Endodermal cell (in vitro differentiated cells): ENCODE measurements around the gene ASTN2. TPM values are rescaled to one million over a fixed set of nuclear protein-coding genes. Genes with fewer than 3 reads are reported as not detected.

Experiments
- DNase-seq: peaks from one replicate; pipeline ENCODE4 v3.0.0-alpha.2; 2017
- H3K27ac ChIP-seq: 2 replicates; pipeline ENCODE4 v1.5.1; 2013; ENCODE audit warnings: mild to moderate bottlenecking, low read depth, low read length, moderate library complexity
- H3K27me3 ChIP-seq: 2 replicates; pipeline ENCODE4 v1.6.1; 2013; ENCODE audit warnings: mild to moderate bottlenecking, low read length, moderate library complexity; ENCODE audit not compliant: insufficient read depth, control insufficient read depth, poor library complexity, severe bottlenecking
- H3K36me3 ChIP-seq: 2 replicates; pipeline ENCODE4 v1.7.0; 2013; ENCODE audit warnings: mild to moderate bottlenecking, low read length, moderate library complexity; ENCODE audit not compliant: control insufficient read depth, insufficient read depth
- H3K4me1 ChIP-seq: one replicate; pipeline ENCODE4 v1.7.0; 2013; ENCODE audit warnings: low read length; ENCODE audit not compliant: control insufficient read depth, insufficient read depth
- H3K4me3 ChIP-seq: 2 replicates; pipeline ENCODE4 v1.5.1; 2013; ENCODE audit warnings: mild to moderate bottlenecking, low read length, moderate library complexity
- H3K9ac ChIP-seq: 2 replicates; pipeline ENCODE4 v1.6.1; 2013; ENCODE audit warnings: mild to moderate bottlenecking, low read length, moderate library complexity; ENCODE audit not compliant: poor library complexity, severe bottlenecking; ENCODE audit errors: extremely low read depth
- H3K9me3 ChIP-seq: 2 replicates; pipeline ENCODE4 v1.6.1; 2013; ENCODE audit warnings: mild to moderate bottlenecking, low read length, moderate library complexity; ENCODE audit not compliant: control insufficient read depth
- H3K27ac Mint-ChIP-seq: 2 replicates; pipeline ENCODE4 v1.8.0; 2020; ENCODE audit warnings: mixed read lengths
- H3K27me3 Mint-ChIP-seq: 2 replicates; pipeline ENCODE4 v1.8.0; 2021; ENCODE audit warnings: mild to moderate bottlenecking, mixed read lengths; ENCODE audit not compliant: insufficient read depth
- H3K36me3 Mint-ChIP-seq: 2 replicates; pipeline ENCODE4 v1.8.0; 2020; ENCODE audit warnings: low read depth, mixed read lengths
- H3K4me1 Mint-ChIP-seq: 2 replicates; pipeline ENCODE4 v1.8.0; 2020; ENCODE audit warnings: mixed read lengths
- H3K4me3 Mint-ChIP-seq: 2 replicates; pipeline ENCODE4 v1.8.0; 2020; ENCODE audit warnings: mild to moderate bottlenecking, moderate library complexity, mixed read lengths
- H3K9me3 Mint-ChIP-seq: 2 replicates; pipeline ENCODE4 v1.8.0; 2020; ENCODE audit warnings: mild to moderate bottlenecking, mixed read lengths
- CTCF ChIP-seq: fragments of 200-600 bp; sonication (generic); conservative IDR thresholded peaks from 2 replicates; pipeline ENCODE4 v1.5.0; 2021; ENCODE audit warnings: antibody characterized with exemption, mild to moderate bottlenecking
- WGBS, 2 experiments: methylation state at CpG; one replicate each; pipeline versions ENCODE4 v1.1.5 to v1.1.7; 2013; ENCODE audit warnings: missing lambda C conversion rate in 2 of 2, mixed read lengths in 1 of 2; ENCODE audit not compliant: insufficient coverage in 1 of 2, insufficient read length in 1 of 2; 5-methylcytosine and 5-hydroxymethylcytosine counted together
- total RNA-seq, 2 donors: library from RNA; stranded (reverse); fragmentation: NEBNext Ultra II Directional in 1 of 2; extraction: Animal tissue kit (Norgen Biotek cat#: 25700) in 1 of 2; gene quantifications; 2 replicates in 1 of 2; 3 replicates in 1 of 2; pipeline ENCODE4 v1.2.1, GENCODE V29; 2021

Gene ASTN2
- total RNA-seq, 2 donors from 2014 or later, result 8.9 to 10.4 TPM

- 90 to 100% methylated on average over 2 of the region's 2 CpGs for WGBS, 2 experiments
- no peak overlapping the region for H3K4me3 Mint-ChIP-seq
- H3K27me3 Mint-ChIP-seq, result peaks cover 10% of the 10 kb centered on the region
- no peaks in the 10 kb centered on the region for H3K9me3 ChIP-seq
- H3K9ac ChIP-seq, result no peak overlapping the region
- no peak for DNase-seq
- H3K27ac ChIP-seq, result no peak overlapping the region
- no peaks in the 10 kb centered on the region for H3K4me1 Mint-ChIP-seq
- no peak overlapping the region for H3K4me3 ChIP-seq
- H3K36me3 ChIP-seq, result no peaks in the 10 kb centered on the region
- H3K27ac Mint-ChIP-seq, result no peak overlapping the region
- TF ChIP-seq CTCF, result no peak
- no peaks in the 10 kb centered on the region for H3K4me1 ChIP-seq
- no peaks in the 10 kb centered on the region for H3K36me3 Mint-ChIP-seq
- peaks cover 23% of the 10 kb centered on the region for H3K27me3 ChIP-seq
- no peaks in the 10 kb centered on the region for H3K9me3 Mint-ChIP-seq
Observed at GRCh38 chr9:117305454-117305853, 109.4 kb downstream of the ASTN2 start.

GRCh38 chr9:117304549-117304948 lies 110.3 kb downstream of the ASTN2 start:
- H3K4me1 Mint-ChIP-seq, result no peaks in the 10 kb centered on the region

GRCh38 chr9:117303643-117304230 lies 111.1 kb downstream of the ASTN2 start:
- Histone ChIP-seq H3K27me3 (peaks cover 21% of the 10 kb centered on the region), H3K36me3 (no peaks in the 10 kb centered on the region), H3K9me3 (no peaks in the 10 kb centered on the region), H3K9ac (no peak overlapping the region), H3K4me1 (no peaks in the 10 kb centered on the region), H3K27ac (no peak overlapping the region), H3K4me3 (no peak overlapping the region)
- Mint-ChIP-seq H3K4me3 (no peak overlapping the region), H3K27me3 (peaks cover 12% of the 10 kb centered on the region), H3K27ac (no peak overlapping the region), H3K36me3 (no peaks in the 10 kb centered on the region), H3K9me3 (no peaks in the 10 kb centered on the region), H3K4me1 (no peaks in the 10 kb centered on the region)
- no peak for DNase-seq
- 86 to 95% methylated on average over 3 to 5 of the region's 5 CpGs for WGBS, 2 experiments
- TF ChIP-seq CTCF, result no peak

More at GRCh38 chr9:117304549-117304948, 110.3 kb downstream of the ASTN2 start:
- WGBS, 2 experiments, result 82 to 100% methylated on average over 2 to 5 of the region's 5 CpGs
- Histone ChIP-seq H3K27ac (peak overlapping the region; percentile 58), H3K27me3 (peaks cover 23% of the 10 kb centered on the region), H3K4me1 (no peaks in the 10 kb centered on the region), H3K9ac (no peak overlapping the region), H3K9me3 (no peaks in the 10 kb centered on the region), H3K36me3 (no peaks in the 10 kb centered on the region), H3K4me3 (no peak overlapping the region)
- TF ChIP-seq CTCF, result no peak
- no peak overlapping the region for H3K4me3 Mint-ChIP-seq
- H3K27ac Mint-ChIP-seq, result no peak overlapping the region
- H3K36me3 Mint-ChIP-seq, result no peaks in the 10 kb centered on the region
- H3K27me3 Mint-ChIP-seq, result peaks cover 10% of the 10 kb centered on the region
- no peak for DNase-seq
- no peaks in the 10 kb centered on the region for H3K9me3 Mint-ChIP-seq
